Neural progenitor cell (in vitro differentiated cells): Measurements from ENCODE around the gene CLDN9. TPM values are rescaled to one million over a fixed set of nuclear protein-coding genes. Genes with fewer than 3 reads are reported as not detected.

Source experiments
- DNase-seq: peaks from one replicate; pipeline ENCODE4 v3.0.0-alpha.2; 2016; ENCODE audit warnings: low spot score
- H2AFZ ChIP-seq: fragments of 200-600 bp; sonication (generic); replicated peaks from 2 replicates; pipeline ENCODE4 v1.6.1; 2016; ENCODE audit warnings: antibody characterized with exemption
- H3F3A ChIP-seq: fragments of 200-600 bp; sonication (generic); 2 replicates; pipeline ENCODE4 v1.6.1; 2016; ENCODE audit warnings: antibody characterized with exemption, low read depth
- H3K27ac ChIP-seq: fragments of 200-600 bp; sonication (generic); 2 replicates; pipeline ENCODE4 v1.5.1; 2016; ENCODE audit warnings: mild to moderate bottlenecking
- H3K27me3 ChIP-seq: fragments of 200-600 bp; sonication (generic); 2 replicates; pipeline ENCODE4 v1.6.1; 2016; ENCODE audit warnings: mild to moderate bottlenecking, moderate library complexity
- H3K36me3 ChIP-seq: fragments of 200-600 bp; sonication (generic); 2 replicates; pipeline ENCODE4 v1.5.1; 2016
- H3K4me1 ChIP-seq: fragments of 200-600 bp; sonication (generic); 2 replicates; pipeline ENCODE4 v1.6.1; 2016; ENCODE audit warnings: mixed run types
- H3K4me2 ChIP-seq: fragments of 200-600 bp; sonication (generic); 2 replicates; pipeline ENCODE4 v1.6.1; 2016
- H3K4me3 ChIP-seq: fragments of 200-600 bp; sonication (generic); 2 replicates; pipeline ENCODE4 v1.5.1; 2016
- H3K79me2 ChIP-seq: fragments of 200-600 bp; sonication (generic); 2 replicates; pipeline ENCODE4 v1.6.1; 2016; ENCODE audit warnings: low read depth
- H3K9ac ChIP-seq: fragments of 200-600 bp; sonication (generic); 2 replicates; pipeline ENCODE4 v1.6.1; 2016
- H3K9me3 ChIP-seq: fragments of 200-600 bp; sonication (generic); 2 replicates; pipeline ENCODE4 v1.5.1; 2016; ENCODE audit warnings: low read depth
- H4K20me1 ChIP-seq: fragments of 200-600 bp; sonication (generic); 2 replicates; pipeline ENCODE4 v1.6.1; 2016; ENCODE audit warnings: low read depth
- H3K27ac Mint-ChIP-seq: 3 replicates; pipeline ENCODE4 v1.8.0; 2021; ENCODE audit warnings: mixed read lengths
- H3K27me3 Mint-ChIP-seq: 2 replicates; pipeline ENCODE4 v1.8.0; 2022; ENCODE audit warnings: low read depth, mild to moderate bottlenecking, inconsistent platforms, moderate library complexity, mixed read lengths; ENCODE audit not compliant: insufficient read depth
- H3K36me3 Mint-ChIP-seq: 3 replicates; pipeline ENCODE4 v1.8.0; 2021; ENCODE audit warnings: mixed read lengths
- H3K4me1 Mint-ChIP-seq: 3 replicates; pipeline ENCODE4 v1.8.0; 2021; ENCODE audit warnings: mixed read lengths
- H3K4me3 Mint-ChIP-seq: 3 replicates; pipeline ENCODE4 v1.8.0; 2021; ENCODE audit warnings: mild to moderate bottlenecking, moderate library complexity, mixed read lengths
- H3K9me3 Mint-ChIP-seq: 3 replicates; pipeline ENCODE4 v1.8.0; 2020; ENCODE audit warnings: mixed read lengths
- CTCF ChIP-seq: fragments of 200-600 bp; sonication (generic); IDR thresholded peaks from 2 replicates; pipeline ENCODE4 v1.5.1; 2017; ENCODE audit warnings: antibody characterized with exemption, mild to moderate bottlenecking
- EZH2 ChIP-seq: fragments of 200-600 bp; sonication (generic); IDR thresholded peaks from 2 replicates; pipeline ENCODE4 v1.6.1; 2017; ENCODE audit warnings: antibody characterized with exemption, mild to moderate bottlenecking, moderate library complexity
- EZH2phosphoT487 ChIP-seq: fragments of 200-600 bp; sonication (generic); IDR thresholded peaks from 2 replicates; pipeline ENCODE4 v1.6.1; 2017; ENCODE audit warnings: antibody characterized with exemption
- total RNA-seq: library from RNA; depleted of rRNA; stranded (reverse); fragments of >200 nt; gene quantifications from 2 replicates; pipeline ENCODE4 v1.2.3, GENCODE V29; 2015; ENCODE audit warnings: low replicate concordance

The CLDN9 gene
- total RNA-seq, 1 donor from 2014 or later, result not detected

- Mint-ChIP-seq H3K27me3 (peaks cover 9% of the 10 kb centered on the region), H3K27ac (no peak overlapping the region), H3K4me1 (peaks cover 24% of the 10 kb centered on the region), H3K36me3 (no peaks in the 10 kb centered on the region), H3K4me3 (peak overlapping the region; percentile 71), H3K9me3 (no peaks in the 10 kb centered on the region)
- TF ChIP-seq CTCF (no peak), EZH2phosphoT487 (no peak), EZH2 (no peak)
- Histone ChIP-seq H3K9ac (no peak overlapping the region), H4K20me1 (peaks cover 8% of the 10 kb centered on the region), H3K4me1 (peaks cover 26% of the 10 kb centered on the region), H3K79me2 (peaks cover 16% of the 10 kb centered on the region), H3K4me3 (no peak overlapping the region), H3K4me2 (no peak overlapping the region), H3K9me3 (no peaks in the 10 kb centered on the region), H3K27me3 (peaks cover 7% of the 10 kb centered on the region), H3K36me3 (no peaks in the 10 kb centered on the region), H3K27ac (no peak overlapping the region), H3F3A (peaks cover 38% of the 10 kb centered on the region), H2AFZ (no peak overlapping the region)
- DNase-seq, result no peak
Measured at GRCh38 chr16:2982402-2982801, 30.3 kb upstream of the CLDN9 start.

GRCh38 chr16:2983706-2984136, 29.0 kb upstream of the CLDN9 start:
- Mint-ChIP-seq H3K9me3 (no peaks in the 10 kb centered on the region), H3K36me3 (no peaks in the 10 kb centered on the region), H3K27me3 (peaks cover 6% of the 10 kb centered on the region), H3K27ac (no peak overlapping the region), H3K4me1 (peaks cover 20% of the 10 kb centered on the region), H3K4me3 (no peak overlapping the region)
- Histone ChIP-seq H3K36me3 (no peaks in the 10 kb centered on the region), H4K20me1 (peaks cover 5% of the 10 kb centered on the region), H3K4me1 (peaks cover 28% of the 10 kb centered on the region), H3K9me3 (no peaks in the 10 kb centered on the region), H3F3A (peaks cover 38% of the 10 kb centered on the region), H3K4me3 (no peak overlapping the region), H3K27me3 (peaks cover 7% of the 10 kb centered on the region), H2AFZ (no peak overlapping the region), H3K9ac (no peak overlapping the region), H3K4me2 (peak overlapping the region; percentile 43), H3K79me2 (peaks cover 13% of the 10 kb centered on the region), H3K27ac (no peak overlapping the region)
- TF ChIP-seq CTCF (peak; percentile 91), EZH2phosphoT487 (no peak), EZH2 (no peak)
- peak; percentile 91 for DNase-seq

GRCh38 chr16:2985462-2985861, 27.3 kb upstream of the CLDN9 start:
- H3K27ac ChIP-seq, result no peak overlapping the region
- no peak for TF ChIP-seq EZH2
- no peak for TF ChIP-seq EZH2phosphoT487
- TF ChIP-seq CTCF, result no peak
- no peak overlapping the region for H2AFZ ChIP-seq
- H3K9ac ChIP-seq, result no peak overlapping the region
- no peak overlapping the region for H3K4me2 ChIP-seq
- no peak overlapping the region for H3K27ac Mint-ChIP-seq
- peaks cover 7% of the 10 kb centered on the region for H3K27me3 ChIP-seq
- H4K20me1 ChIP-seq, result no peaks in the 10 kb centered on the region
- peaks cover 25% of the 10 kb centered on the region for H3K4me1 ChIP-seq
- no peaks in the 10 kb centered on the region for H3K9me3 ChIP-seq
- H3K4me1 Mint-ChIP-seq, result peaks cover 20% of the 10 kb centered on the region
- H3K27me3 Mint-ChIP-seq, result peaks cover 6% of the 10 kb centered on the region
- no peaks in the 10 kb centered on the region for H3K36me3 Mint-ChIP-seq
- peaks cover 38% of the 10 kb centered on the region for H3F3A ChIP-seq
- no peaks in the 10 kb centered on the region for H3K79me2 ChIP-seq
- H3K4me3 ChIP-seq, result no peak overlapping the region
- H3K9me3 Mint-ChIP-seq, result no peaks in the 10 kb centered on the region
- no peak for DNase-seq
- H3K4me3 Mint-ChIP-seq, result no peak overlapping the region
- H3K36me3 ChIP-seq, result no peaks in the 10 kb centered on the region
